Panc1 (cell line): ENCODE data around the gene ALG6. TPM values are rescaled to one million over a fixed set of nuclear protein-coding genes. Genes with fewer than 3 reads are reported as not detected.

Source experiments
- ATAC-seq: fragments of 200-7000 bp; cut with Tn5 transposase; 2 replicates; pipeline ENCODE4 v1.9.1; 2020; ENCODE audit warnings: mild to moderate bottlenecking, moderate library complexity
- BruUV-seq: library from RNA; stranded (reverse); fragments of 400-500 nt; replicated peaks from 2 replicates; lab custom pipeline; 2021; lab: Mats Ljungman, UMichigan
- CTCF ChIA-PET: fragments of 300-600 bp; sonication (Branson Sonifier 250); formaldehyde crosslinking; loops from one replicate; lab custom pipeline; 2022; ENCODE audit warnings: antibody characterized with exemption; lab: Charles Lee
- POLR2A ChIA-PET: fragments of 300-600 bp; sonication (Branson Sonifier 250); formaldehyde crosslinking; loops from one replicate; lab custom pipeline; 2022; ENCODE audit warnings: antibody characterized with exemption; lab: Charles Lee
- DNase-seq: peaks from one replicate; pipeline ENCODE4 v3.0.0-alpha.2; 2010; ENCODE audit warnings: low read depth, low spot score
- H3K27ac ChIP-seq: 2 replicates; pipeline ENCODE4 v1.5.1; 2011; ENCODE audit warnings: mild to moderate bottlenecking, low read length, inconsistent platforms
- H3K27me3 ChIP-seq: fragments of 200-500 bp; sonication (Bioruptor generic); 2 replicates; pipeline ENCODE4 v1.6.0; 2014; ENCODE audit warnings: low read length, inconsistent platforms; ENCODE audit not compliant: control insufficient read depth, insufficient read depth
- H3K36me3 ChIP-seq: fragments of 200-500 bp; sonication (Bioruptor generic); 2 replicates; pipeline ENCODE4 v1.5.1; 2014; ENCODE audit warnings: inconsistent platforms, mild to moderate bottlenecking, low read length, moderate library complexity; ENCODE audit not compliant: control insufficient read depth, insufficient read depth
- H3K4me1 ChIP-seq: 2 replicates; pipeline ENCODE4 v1.5.1; 2011; ENCODE audit warnings: inconsistent platforms, mild to moderate bottlenecking, low read length, moderate library complexity; ENCODE audit not compliant: control insufficient read depth, insufficient read depth
- H3K4me3 ChIP-seq, 2 experiments: 2 replicates each; pipeline ENCODE4 v1.5.1; 2011 to 2012; ENCODE audit warnings: low read depth in 2 of 2, low read length in 2 of 2, mild to moderate bottlenecking in 2 of 2, inconsistent platforms in 1 of 2, moderate library complexity in 1 of 2
- H3K9me3 ChIP-seq: fragments of 200-500 bp; sonication (Bioruptor generic); 2 replicates; pipeline ENCODE4 v1.5.1; 2014; ENCODE audit warnings: low read depth, mild to moderate bottlenecking, inconsistent platforms, low read length, moderate library complexity; ENCODE audit not compliant: control insufficient read depth, insufficient read depth
- CTCF ChIP-seq: fragments of 450-650 bp; IDR thresholded peaks from 2 replicates; pipeline ENCODE4 v1.5.1; 2017; ENCODE audit warnings: mild to moderate bottlenecking
- POLR2AphosphoS5 ChIP-seq: IDR thresholded peaks from 2 replicates; pipeline ENCODE4 v1.6.1; 2012; ENCODE audit warnings: mild to moderate bottlenecking, low read depth, low read length, moderate library complexity
- REST ChIP-seq, 2 experiments: IDR thresholded peaks; 2 replicates each; pipeline ENCODE4 v1.6.1; 2011 to 2012; ENCODE audit warnings: low read depth in 2 of 2, control low read depth in 1 of 2, low read length in 1 of 2, mild to moderate bottlenecking in 1 of 2, moderate library complexity in 1 of 2; ENCODE audit not compliant: insufficient read depth in 1 of 2
- SIN3A ChIP-seq: IDR thresholded peaks from 2 replicates; pipeline ENCODE4 v1.6.1; 2012; ENCODE audit warnings: low read depth, mild to moderate bottlenecking, low read length, moderate library complexity, borderline replicate concordance; ENCODE audit not compliant: insufficient read depth
- TCF7L2 ChIP-seq: IDR thresholded peaks from 2 replicates; pipeline ENCODE4 v1.6.1; 2011; ENCODE audit warnings: mild to moderate bottlenecking, low read depth, low read length, inconsistent platforms
- in situ Hi-C: cut with HindIII; loops from 2 replicates; pipeline ENCODE4 v1.10.0; 2016; ENCODE audit warnings: low sequenced_read_pairs, low pct_unique_long_range_greater_than_20kb
- intact Hi-C: fragments of 100-400 bp; cut with micrococcal nuclease; formaldehyde crosslinking; loops from one replicate; pipeline ENCODE4 v1.10.0; 2022; ENCODE audit not compliant: unreplicated experiment
- total RNA-seq: library from RNA; stranded (reverse); gene quantifications from one replicate; pipeline ENCODE4 v1.2.1, GENCODE V29; 2021; ENCODE audit not compliant: unreplicated experiment

ALG6 gene
- total RNA-seq, 1 experiment from 2014 or later, result 22.6 TPM

- in situ Hi-C loops (no loop called here), intact Hi-C loops (no loop called here)
- H3K36me3 ChIP-seq, result no peaks in the 10 kb centered on the region
- H3K27ac ChIP-seq, result no peak overlapping the region
- ChIA-PET POLR2A (no interaction called here), CTCF (no interaction called here)
- peak overlapping the region; percentile 64 to 68 for H3K4me3 ChIP-seq
- no TSS peak for BruUV-seq
- ATAC-seq (peak; percentile 35), DNase-seq (no peak)
- peaks cover 5% of the 10 kb centered on the region for H3K4me1 ChIP-seq
- no peak for TF ChIP-seq TCF7L2
- peak; percentile 11; the same call in 1 of the 2 replicates for TF ChIP-seq CTCF
- no peaks in the 10 kb centered on the region for H3K9me3 ChIP-seq
- H3K27me3 ChIP-seq, result no peaks in the 10 kb centered on the region; the same call in 1 of the 2 replicates
Measured at GRCh38 chr1:63322944-63323864, 44.2 kb upstream of the ALG6 start.

- no peak for TF ChIP-seq SIN3A
- no peak for TF ChIP-seq TCF7L2
- TF ChIP-seq POLR2AphosphoS5, result no peak
- no peak for TF ChIP-seq REST (IDR thresholded peaks at IDR 0.05; ENCODE audit: insufficient read depth in 1 of 2, low read depth in 2 of 2, low read length in 1 of 2)
- no peak for TF ChIP-seq CTCF
- in situ Hi-C loops (no loop called here), intact Hi-C loops (no loop called here)
- Histone ChIP-seq H3K27me3 (no peaks in the 10 kb centered on the region; the same call in 1 of the 2 replicates), H3K27ac (no peak overlapping the region), H3K9me3 (no peaks in the 10 kb centered on the region), H3K4me3 (no peak overlapping the region), H3K4me1 (peaks cover 3% of the 10 kb centered on the region), H3K36me3 (no peaks in the 10 kb centered on the region)
- no peak for DNase-seq
- ChIA-PET POLR2A (no interaction called here), CTCF (no interaction called here)
- no peak for ATAC-seq
- BruUV-seq, result no TSS peak
Measured at GRCh38 chr1:63323865-63324778, 43.3 kb upstream of the ALG6 start.
